K562 (cell line): ENCODE data around the gene SMIM34. TPM values are rescaled to one million over a fixed set of nuclear protein-coding genes. Genes with fewer than 3 reads are reported as not detected.
A peak's percentile ranks its signal among the peaks of the same experiment; 100 is the strongest.

Experiments used
- ATAC-seq: fragments of 200-7000 bp; cut with Tn5 transposase; 3 replicates; pipeline ENCODE4 v1.9.1; 2020; ENCODE audit warnings: moderate library complexity
- BruUV-seq: library from RNA; stranded (reverse); fragments of 400-500 nt; replicated peaks from 2 replicates; lab custom pipeline; 2021; lab: Mats Ljungman, UMichigan
- CTCF ChIA-PET: fragments of 300-600 bp; formaldehyde crosslinking; extraction: SDS; loops from one replicate; lab custom pipeline; 2021; ENCODE audit warnings: low intra/inter-chr PET ratio; lab: Yijun Ruan, JAX
- POLR2A ChIA-PET: fragments of 300-600, 350-650 bp; sonication (Branson Sonifier 250); formaldehyde crosslinking; extraction: SDS; loops from one replicate; lab custom pipeline; 2021; ENCODE audit warnings: antibody characterized with exemption, inconsistent platforms; lab: Yijun Ruan, JAX
- DNase-seq, 4 experiments: peaks; one replicate each; pipeline versions ENCODE4 v3.0.0 to v3.0.0-alpha.2; 2011 to 2018; ENCODE audit warnings: low spot score in 3 of 4, mixed read lengths in 3 of 4; ENCODE audit errors: extremely low read depth in 1 of 4
- FAIRE-seq: peaks from 2 replicates; lab custom pipeline; 2011; peaks lifted over from hg19 to GRCh38; lab: Jason Lieb, UNC
- H2AFZ ChIP-seq: 2 replicates; pipeline ENCODE4 v1.6.0; 2011; ENCODE audit warnings: low read depth, low read length, control low read depth, inconsistent platforms
- H3K27ac ChIP-seq: fragments of 200-600 bp; 3 replicates; pipeline ENCODE4 v1.8.0; 2011; ENCODE audit warnings: low read depth, mild to moderate bottlenecking, control low read depth, inconsistent platforms, low read length, moderate library complexity, mixed read lengths; ENCODE audit errors: extremely low read depth
- H3K27me3 ChIP-seq, 2 experiments: fragments of 300-600 bp in 1 of 2; 2 replicates in 1 of 2; 3 replicates in 1 of 2; pipeline versions ENCODE4 v1.6.0 to v1.8.0; 2011; ENCODE audit warnings: inconsistent platforms in 2 of 2, low read length in 2 of 2, mild to moderate bottlenecking in 1 of 2, mixed read lengths in 1 of 2, moderate library complexity in 1 of 2; ENCODE audit not compliant: control insufficient read depth in 2 of 2, insufficient read depth in 2 of 2
- H3K36me3 ChIP-seq: fragments of 300-600 bp; 3 replicates; pipeline ENCODE4 v1.8.0; 2011; ENCODE audit warnings: mild to moderate bottlenecking, low read length, inconsistent platforms; ENCODE audit not compliant: control insufficient read depth, insufficient read depth
- H3K4me1 ChIP-seq, 2 experiments: fragments of 200-600 bp in 1 of 2; replicated peaks in 1 of 2; 2 replicates in 1 of 2; 3 replicates in 1 of 2; pipeline versions ENCODE4 v1.5.1 to v1.8.0; 2011; ENCODE audit warnings: inconsistent platforms in 2 of 2, low read length in 2 of 2, mild to moderate bottlenecking in 1 of 2, mixed read lengths in 1 of 2, moderate library complexity in 1 of 2; ENCODE audit not compliant: control insufficient read depth in 2 of 2, insufficient read depth in 2 of 2
- H3K4me2 ChIP-seq: 2 replicates; pipeline ENCODE4 v1.6.1; 2011; ENCODE audit warnings: low read length, control low read depth, inconsistent platforms, mixed read lengths; ENCODE audit not compliant: insufficient read depth
- H3K4me3 ChIP-seq: fragments of 200-600 bp; sonication (generic), shearing (Covaris generic); 2 replicates; pipeline ENCODE4 v1.5.1; 2016; ENCODE audit warnings: control low read depth, inconsistent platforms
- H3K79me2 ChIP-seq: fragments of 200-600 bp; 3 replicates; pipeline ENCODE4 v1.8.0; 2011; ENCODE audit warnings: low read length, inconsistent platforms; ENCODE audit not compliant: control insufficient read depth, insufficient read depth
- H3K9ac ChIP-seq, 2 experiments: 2 replicates each; pipeline versions ENCODE4 v1.6.0 to v1.6.1; 2011; ENCODE audit warnings: low read depth in 2 of 2, low read length in 2 of 2, control low read depth in 1 of 2, inconsistent platforms in 1 of 2, mild to moderate bottlenecking in 1 of 2, mixed read lengths in 1 of 2; ENCODE audit not compliant: insufficient read depth in 1 of 2
- H3K9me1 ChIP-seq: one replicate; pipeline ENCODE4 v1.6.0; 2011; ENCODE audit warnings: inconsistent platforms, mild to moderate bottlenecking, low read length, moderate library complexity; ENCODE audit not compliant: control insufficient read depth, insufficient read depth
- H3K9me3 ChIP-seq: replicated peaks from 2 replicates; pipeline ENCODE4 v1.5.1; 2011; ENCODE audit warnings: low read depth, low read length, inconsistent platforms; ENCODE audit not compliant: control insufficient read depth, insufficient read depth
- H4K20me1 ChIP-seq: replicated peaks from 2 replicates; pipeline ENCODE4 v1.6.1; 2011; ENCODE audit warnings: low read length, inconsistent platforms, mixed read lengths; ENCODE audit not compliant: control insufficient read depth, insufficient read depth
- CBX8 ChIP-seq: fragments of 200-600 bp; sonication (generic); IDR thresholded peaks from 2 replicates; pipeline ENCODE4 v1.6.1; 2012; ENCODE audit warnings: borderline replicate concordance, mixed run types, low read depth, mild to moderate bottlenecking, moderate library complexity, mixed read lengths, low read length, control low read depth, inconsistent platforms; ENCODE audit not compliant: poor library complexity, severe bottlenecking; ENCODE audit errors: extremely low read depth
- CEBPB ChIP-seq: fragments of 450-650 bp; IDR thresholded peaks from 2 replicates; pipeline ENCODE4 v1.6.1; 2016; ENCODE audit warnings: missing genetic modification characterization, missing compliant biosample characterization
- FOXJ3 ChIP-seq: sonication (generic); formaldehyde crosslinking; IDR thresholded peaks from 2 replicates; pipeline ENCODE4 v1.4.0; 2020; ENCODE audit warnings: mild to moderate bottlenecking, missing genetic modification reagents
- GTF2E2 ChIP-seq: fragments of 200-800 bp; sonication (Bioruptor generic); IDR thresholded peaks from 2 replicates; pipeline ENCODE4 v1.6.1; 2016; ENCODE audit warnings: missing genetic modification characterization, missing compliant biosample characterization
- KAT8 ChIP-seq: fragments of 450-650 bp; IDR thresholded peaks from 2 replicates; pipeline ENCODE4 v1.6.1; 2016; ENCODE audit warnings: low read depth, mild to moderate bottlenecking
- PKNOX1 ChIP-seq: fragments of 450-650 bp; IDR thresholded peaks from 2 replicates; pipeline ENCODE4 v1.6.1; 2016
- SREBF1 ChIP-seq: fragments of 150-350 bp; IDR thresholded peaks from 2 replicates; pipeline ENCODE4 v1.6.1; 2014; ENCODE audit warnings: antibody characterized with exemption, low read depth, low read length, borderline replicate concordance
- ZNF707 ChIP-seq: fragments of 250-450 bp; sonication (Bioruptor Pico); conservative IDR thresholded peaks from 2 replicates; pipeline ENCODE4 v1.8.0; 2022; ENCODE audit warnings: inconsistent platforms, mild to moderate bottlenecking, moderate library complexity
- WGBS: fragments of 100-300 bp; shearing (Covaris generic); methylation state at CpG from one replicate; pipeline ENCODE4 v1.1.6; 2016; ENCODE audit warnings: low coverage, mixed read lengths; ENCODE audit not compliant: insufficient coverage; ENCODE audit errors: missing lambda C conversion rate; 5-methylcytosine and 5-hydroxymethylcytosine counted together
- in situ Hi-C: fragments of 300-500 bp; cut with MboI; formaldehyde crosslinking; loops from 4 replicates; pipeline ENCODE4 v1.15.0; 2018; ENCODE audit warnings: inconsistent platforms, mixed read lengths
- intact Hi-C: fragments of 100-400 bp; cut with micrococcal nuclease; formaldehyde crosslinking; loops from 2 replicates; pipeline ENCODE4 v1.14.2; 2022
- polyA plus RNA-seq, 8 experiments: library from polyadenylated mRNA; depleted of rRNA in 4 of 8; stranded (reverse) in 5 of 8; unstranded in 3 of 8; fragments of >200 nt; fragmentation: Nextera tagmentation in 2 of 8; fragmentation: Illumina TruSeq in 1 of 8; extraction: Ambion mirVana in 2 of 8; extraction: Trizol in 1 of 8; gene quantifications; 2 replicates each; pipeline versions ENCODE4 v1.2.1 to v1.2.3, GENCODE V29; 2011 to 2014; ENCODE audit warnings: inconsistent platforms in 1 of 8, missing spikeins in 1 of 8
- total RNA-seq, 7 experiments: library from RNA; depleted of rRNA in 6 of 7; stranded (reverse); fragments of >200 nt in 6 of 7; fragmentation: Illumina TruSeq in 2 of 7; extraction: Trizol in 2 of 7; gene quantifications; 2 replicates each; pipeline versions ENCODE4 v1.2.1 to v1.2.3, GENCODE V29; 2011 to 2021; ENCODE audit warnings: low replicate concordance in 1 of 7
- TF ChIP-seq, protein P1 (sequence below): sonication (generic); formaldehyde crosslinking; IDR thresholded peaks from 2 replicates; pipeline ENCODE4 v1.5.0; 2020; ENCODE audit warnings: missing genetic modification reagents
- TF ChIP-seq, protein P2 (sequence below): fragments of 250-450 bp; sonication (Bioruptor Pico); IDR thresholded peaks from 2 replicates; pipeline ENCODE4 v1.5.0; 2021
- TF ChIP-seq, protein P3 (sequence below): sonication (generic); formaldehyde crosslinking; IDR thresholded peaks from 2 replicates; pipeline ENCODE4 v1.8.0; 2022; ENCODE audit warnings: missing genetic modification reagents, mild to moderate bottlenecking, moderate library complexity, borderline replicate concordance
- TF ChIP-seq, protein P4 (sequence below): sonication (generic); IDR thresholded peaks from 2 replicates; pipeline ENCODE4 v1.6.1; 2016

SMIM34 gene
- total and polyA plus RNA-seq, 9 of the 15 experiments (the other 6 are each of a cell fraction or from before 2014, with no cell fraction given): not detected

- H3K4me2 ChIP-seq: no peak overlapping the region
- no peaks in the 10 kb centered on the region for H4K20me1 ChIP-seq
- no peak overlapping the region for H3K4me3 ChIP-seq
- 7% methylated on average over 5 of the region's 5 CpGs for WGBS
- in situ Hi-C loops: no loop called here
- no TSS peak for BruUV-seq
- no peaks in the 10 kb centered on the region for H3K4me1 ChIP-seq
- intact Hi-C loops: no loop called here
- no peak for FAIRE-seq
- H3K9me3 ChIP-seq: no peaks in the 10 kb centered on the region
- no peak overlapping the region for H3K9ac ChIP-seq
- DNase-seq: no peak
- peaks cover 5 to 7% of the 10 kb centered on the region in 2 experiments; a peak in 3 of 5 replicates for H3K27me3 ChIP-seq
- no peak overlapping the region for H3K27ac ChIP-seq
- ChIA-PET CTCF (no interaction called here), POLR2A (interaction anchor here (0.6 kb wide), 1 partner anchor 307 kb away, joined by 6 read pairs; no protein-coding TSS in a partner anchor)
- ATAC-seq: no peak
- H3K79me2 ChIP-seq: no peaks in the 10 kb centered on the region
- H3K9me1 ChIP-seq: no peaks in the 10 kb centered on the region
- H2AFZ ChIP-seq: no peak overlapping the region
- H3K36me3 ChIP-seq: no peaks in the 10 kb centered on the region
- TF ChIP-seq, protein P1, sequence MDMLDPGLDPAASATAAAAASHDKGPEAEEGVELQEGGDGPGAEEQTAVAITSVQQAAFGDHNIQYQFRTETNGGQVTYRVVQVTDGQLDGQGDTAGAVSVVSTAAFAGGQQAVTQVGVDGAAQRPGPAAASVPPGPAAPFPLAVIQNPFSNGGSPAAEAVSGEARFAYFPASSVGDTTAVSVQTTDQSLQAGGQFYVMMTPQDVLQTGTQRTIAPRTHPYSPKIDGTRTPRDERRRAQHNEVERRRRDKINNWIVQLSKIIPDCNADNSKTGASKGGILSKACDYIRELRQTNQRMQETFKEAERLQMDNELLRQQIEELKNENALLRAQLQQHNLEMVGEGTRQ: no peak
- TF ChIP-seq CEBPB (tag) (peak; percentile 11; the same call in 1 of the 2 replicates), FOXJ3 (CRISPR knock-in tag) (no peak), ZNF707 (CRISPR knock-in tag) (no peak), KAT8 (no peak), GTF2E2 (tag) (no peak), PKNOX1 (peak; percentile 26; the same call in 1 of the 2 replicates), CBX8 (no peak), SREBF1 (no peak)
- TF ChIP-seq, protein P2, sequence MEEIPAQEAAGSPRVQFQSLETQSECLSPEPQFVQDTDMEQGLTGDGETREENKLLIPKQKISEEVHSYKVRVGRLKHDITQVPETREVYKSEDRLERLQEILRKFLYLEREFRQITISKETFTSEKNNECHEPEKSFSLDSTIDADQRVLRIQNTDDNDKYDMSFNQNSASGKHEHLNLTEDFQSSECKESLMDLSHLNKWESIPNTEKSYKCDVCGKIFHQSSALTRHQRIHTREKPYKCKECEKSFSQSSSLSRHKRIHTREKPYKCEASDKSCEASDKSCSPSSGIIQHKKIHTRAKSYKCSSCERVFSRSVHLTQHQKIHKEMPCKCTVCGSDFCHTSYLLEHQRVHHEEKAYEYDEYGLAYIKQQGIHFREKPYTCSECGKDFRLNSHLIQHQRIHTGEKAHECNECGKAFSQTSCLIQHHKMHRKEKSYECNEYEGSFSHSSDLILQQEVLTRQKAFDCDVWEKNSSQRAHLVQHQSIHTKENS (CRISPR knock-in tag): no peak
- TF ChIP-seq, protein P3, sequence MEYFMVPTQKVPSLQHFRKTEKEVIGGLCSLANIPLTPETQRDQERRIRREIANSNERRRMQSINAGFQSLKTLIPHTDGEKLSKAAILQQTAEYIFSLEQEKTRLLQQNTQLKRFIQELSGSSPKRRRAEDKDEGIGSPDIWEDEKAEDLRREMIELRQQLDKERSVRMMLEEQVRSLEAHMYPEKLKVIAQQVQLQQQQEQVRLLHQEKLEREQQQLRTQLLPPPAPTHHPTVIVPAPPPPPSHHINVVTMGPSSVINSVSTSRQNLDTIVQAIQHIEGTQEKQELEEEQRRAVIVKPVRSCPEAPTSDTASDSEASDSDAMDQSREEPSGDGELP (CRISPR knock-in tag): no peak
- TF ChIP-seq, protein P4, sequence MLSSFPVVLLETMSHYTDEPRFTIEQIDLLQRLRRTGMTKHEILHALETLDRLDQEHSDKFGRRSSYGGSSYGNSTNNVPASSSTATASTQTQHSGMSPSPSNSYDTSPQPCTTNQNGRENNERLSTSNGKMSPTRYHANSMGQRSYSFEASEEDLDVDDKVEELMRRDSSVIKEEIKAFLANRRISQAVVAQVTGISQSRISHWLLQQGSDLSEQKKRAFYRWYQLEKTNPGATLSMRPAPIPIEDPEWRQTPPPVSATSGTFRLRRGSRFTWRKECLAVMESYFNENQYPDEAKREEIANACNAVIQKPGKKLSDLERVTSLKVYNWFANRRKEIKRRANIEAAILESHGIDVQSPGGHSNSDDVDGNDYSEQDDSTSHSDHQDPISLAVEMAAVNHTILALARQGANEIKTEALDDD: no peak
Observed at GRCh38 chr21:34372321-34372720, 51.4 kb downstream of the SMIM34 start.
